ENCODE data around the gene STXBP6.
"Not testable (repeated sequence)": the region's sequence is repeated elsewhere in the genome, so short reads cannot be mapped to it uniquely, and the experiment has no call there.

Gene STXBP6

GRCh38 chr14:24952851-24953666 lies 96.9 kb downstream of the STXBP6 start:
- DNase-seq: no peak

- DNase-seq: no peak
Observed at GRCh38 chr14:24948261-24948847, 101.6 kb downstream of the STXBP6 start.

GRCh38 chr14:24947131-24947530 lies 102.8 kb downstream of the STXBP6 start:
- no peak for DNase-seq

GRCh38 chr14:24944800-24945199 lies 105.1 kb downstream of the STXBP6 start:
- DNase-seq: no peak

- no peak for DNase-seq
Observed at GRCh38 chr14:24943024-24943423, 106.9 kb downstream of the STXBP6 start.

GRCh38 chr14:24941719-24942118 lies 108.2 kb downstream of the STXBP6 start:
- no peak for DNase-seq

DNA sequence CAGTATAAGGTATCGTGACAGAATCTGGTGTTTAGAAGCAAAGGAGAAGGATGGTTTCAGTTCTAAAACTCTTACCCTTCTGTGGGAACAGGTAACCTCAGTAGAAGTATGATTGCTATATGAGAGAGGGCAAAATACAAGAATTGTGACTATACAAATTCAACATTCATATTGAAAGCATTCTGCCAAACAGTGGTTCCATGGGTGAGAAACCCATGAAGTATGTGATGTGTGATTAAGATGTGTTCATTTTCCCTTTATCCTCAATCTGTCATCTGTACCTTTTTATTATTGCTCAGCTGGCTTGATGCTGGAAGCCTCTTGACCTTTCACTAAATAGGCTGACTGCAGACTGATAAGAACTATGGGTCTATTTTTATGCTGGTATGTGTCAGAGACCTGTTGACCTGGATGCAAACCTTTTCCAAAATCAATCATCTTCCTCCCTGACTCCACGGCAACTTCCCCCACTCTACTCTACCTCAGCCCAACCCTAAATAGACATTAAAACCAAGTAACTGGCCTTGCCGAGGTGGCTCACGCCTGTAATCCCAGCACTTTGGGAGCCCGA lies 109.6 kb downstream of the STXBP6 start:
- DNase-seq: no peak

- no peak for DNase-seq
Observed at GRCh38 chr14:24938593-24938992, 111.4 kb downstream of the STXBP6 start.

- no peak for DNase-seq
Observed at GRCh38 chr14:24937300-24937699, 112.6 kb downstream of the STXBP6 start.

DNA sequence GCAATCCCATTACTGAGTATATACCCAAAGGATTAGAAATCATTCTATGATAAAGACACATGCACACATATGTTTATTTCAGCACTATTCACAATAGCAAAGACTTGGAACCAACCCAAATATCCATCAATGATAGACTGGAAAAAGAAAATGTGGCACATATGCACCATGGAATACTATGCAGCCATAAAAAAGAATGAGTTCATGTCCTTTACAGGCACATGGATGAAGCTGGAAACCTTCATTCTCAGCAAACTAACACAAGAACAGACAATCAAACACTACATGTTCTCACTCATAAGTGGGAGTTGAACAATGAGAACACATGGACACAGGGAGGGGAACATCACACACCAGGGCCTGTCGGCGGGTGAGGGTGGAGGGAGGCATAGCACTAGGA lies 113.2 kb downstream of the STXBP6 start:
- not testable (repeated sequence) for DNase-seq

DNA sequence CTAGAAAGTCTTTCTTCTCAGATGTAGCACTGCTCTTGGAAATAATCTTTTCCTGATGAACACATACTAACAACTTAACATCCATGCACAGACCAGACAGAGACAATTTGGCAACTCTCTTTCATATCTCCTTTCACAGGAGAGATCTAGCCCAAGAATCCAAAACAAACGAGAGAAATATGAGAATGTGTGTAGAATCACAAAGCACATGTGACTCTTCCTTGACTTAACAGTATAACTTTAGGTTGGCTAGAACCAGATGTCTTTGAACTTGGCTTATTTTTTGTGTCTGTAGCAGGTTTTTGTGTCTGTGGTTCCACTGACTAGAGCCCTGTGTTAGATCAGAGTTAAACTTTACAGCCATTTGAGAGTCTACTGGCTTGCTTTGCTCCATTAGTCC lies 114.2 kb downstream of the STXBP6 start:
- no peak for DNase-seq

GRCh38 chr14:24928386-24928900 lies 121.5 kb downstream of the STXBP6 start:
- no peak for DNase-seq

DNA sequence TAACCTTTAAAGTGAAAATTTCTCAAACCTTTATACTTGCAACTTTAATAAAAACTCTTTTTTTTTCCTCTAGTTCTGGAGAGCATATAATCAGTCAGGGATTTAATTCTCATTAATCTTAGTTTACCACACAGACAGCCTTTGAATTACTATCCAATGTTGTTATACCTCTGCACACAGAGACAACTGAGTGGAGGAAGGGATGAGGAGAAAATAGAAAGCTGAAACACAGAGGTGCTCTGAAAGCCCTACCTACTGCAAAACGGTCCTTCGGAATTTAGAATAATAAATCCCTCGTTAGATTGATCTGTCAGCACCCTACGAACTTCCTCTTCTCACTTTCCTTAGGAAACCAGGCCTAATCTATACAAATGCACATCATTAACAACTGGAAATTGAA lies 122.1 kb downstream of the STXBP6 start:
- DNase-seq: no peak

DNA sequence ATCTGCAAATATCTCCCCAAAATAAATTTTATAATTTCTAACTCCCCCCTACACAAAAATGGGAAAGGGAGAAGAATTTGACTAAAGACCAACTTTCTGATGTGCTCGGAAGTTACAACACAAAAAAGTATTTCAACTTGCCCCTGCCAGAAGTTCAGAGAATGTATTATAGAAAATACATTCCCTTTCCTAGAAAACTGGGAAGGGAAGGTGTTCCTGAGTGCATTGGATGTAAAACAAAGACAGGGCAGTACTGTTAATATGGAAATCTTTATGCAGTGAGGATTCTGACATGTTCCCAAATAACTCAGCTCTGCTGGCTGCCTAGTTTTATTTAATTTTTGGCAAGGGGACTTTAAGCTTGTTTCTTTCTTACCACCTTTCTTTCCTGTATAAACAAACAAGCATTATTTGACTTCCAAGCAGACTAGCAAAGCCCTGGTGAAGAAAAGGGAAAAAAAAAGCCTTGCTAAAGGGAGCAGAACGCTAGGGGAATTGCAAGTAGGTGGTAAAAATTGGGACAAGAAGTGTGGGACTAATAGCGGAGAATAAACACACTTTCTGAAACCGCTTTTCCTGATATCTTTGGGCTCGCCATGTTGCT lies 124.1 kb downstream of the STXBP6 start:
- no peak for DNase-seq

GRCh38 chr14:24924544-24924943 lies 125.4 kb downstream of the STXBP6 start:
- no peak for DNase-seq

DNA sequence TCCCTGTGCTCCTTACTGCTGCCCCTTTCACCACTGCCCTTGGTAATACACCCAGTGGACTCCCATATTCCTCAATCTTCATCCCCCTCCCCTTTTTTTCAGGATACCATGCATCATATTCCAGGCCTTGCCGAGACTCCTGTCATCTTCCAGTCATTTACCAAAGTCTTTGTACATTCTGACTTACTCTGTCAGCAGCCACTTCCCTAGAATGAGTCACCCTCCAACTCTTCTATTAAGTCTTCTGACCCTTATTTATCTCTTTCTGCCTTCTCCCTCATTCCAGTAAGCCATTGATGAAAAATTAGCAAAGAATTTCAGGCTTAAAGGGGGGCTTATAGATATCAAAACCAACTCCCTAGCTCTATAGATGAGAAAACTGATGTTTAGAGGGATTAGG lies 128.0 kb downstream of the STXBP6 start:
- no peak for DNase-seq

DNA sequence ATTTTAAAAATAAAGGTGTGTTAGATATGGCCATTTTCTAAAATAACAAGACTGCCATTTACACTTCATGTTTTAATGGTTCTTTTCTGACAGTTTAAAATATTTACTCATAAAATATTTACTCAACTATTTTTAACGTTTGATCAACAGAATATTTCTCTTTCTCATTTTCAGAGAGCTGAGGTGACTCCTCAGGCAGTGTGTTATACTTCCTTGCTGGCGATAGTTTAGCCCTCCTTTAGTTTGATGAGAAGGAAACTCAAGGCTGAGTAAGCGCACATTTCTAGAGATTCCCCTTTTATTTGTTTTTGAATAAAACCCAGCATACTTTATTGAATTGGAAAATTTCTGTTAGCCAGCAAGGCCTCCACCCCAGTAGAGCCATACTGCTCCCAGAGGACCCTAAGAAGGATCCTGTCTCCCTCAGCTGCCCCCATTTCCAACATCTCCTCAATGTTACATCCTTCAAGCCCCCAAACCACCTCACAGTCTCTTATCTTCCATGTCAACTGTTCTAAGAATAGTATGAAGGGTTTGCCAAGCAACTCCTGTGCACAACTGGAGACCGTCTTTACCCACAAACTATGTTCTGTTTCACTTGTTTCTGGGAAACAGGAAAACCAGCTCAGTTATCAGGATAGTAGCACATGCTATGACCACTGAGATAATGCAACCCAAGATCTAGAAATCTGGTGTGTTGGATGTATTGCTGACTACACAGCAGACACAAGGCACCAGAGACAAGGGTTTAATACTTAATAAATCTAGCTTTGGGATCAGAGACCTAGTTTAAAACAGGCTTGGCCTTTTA lies 129.5 kb downstream of the STXBP6 start:
- no peak for DNase-seq

GRCh38 chr14:24918822-24919221 lies 131.1 kb downstream of the STXBP6 start:
- no peak for DNase-seq

DNA sequence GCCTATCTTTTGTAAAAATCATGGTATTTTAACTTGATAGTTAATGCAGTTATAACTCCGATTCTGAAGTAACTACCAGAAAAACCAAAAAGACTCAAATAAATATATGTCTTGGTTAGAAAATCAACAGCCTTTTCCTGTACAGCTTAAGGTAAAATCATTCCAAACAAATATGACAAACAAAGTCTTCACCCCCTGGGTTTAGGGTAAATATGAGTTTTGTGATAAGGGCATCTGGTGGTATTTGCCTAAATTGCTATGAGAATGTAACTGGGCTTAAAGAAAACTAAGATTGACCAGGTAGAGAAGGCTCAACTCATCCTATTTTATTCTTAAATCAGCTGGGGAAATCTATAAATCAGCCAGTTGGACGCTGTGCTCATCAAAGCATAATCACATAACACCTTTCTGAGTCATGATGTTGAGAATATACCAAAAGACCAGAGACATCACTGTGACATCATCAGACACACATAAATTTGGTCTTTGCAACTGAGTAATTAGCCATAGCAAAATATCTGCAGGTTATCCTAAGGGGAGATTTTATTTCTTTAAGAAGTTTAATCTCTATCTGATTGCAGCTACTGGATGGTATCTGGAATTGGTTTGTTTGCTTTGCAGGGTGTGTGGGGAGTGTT lies 133.9 kb downstream of the STXBP6 start:
- no peak for DNase-seq

- no peak for DNase-seq
Observed at GRCh38 chr14:24915403-24915921, 134.5 kb downstream of the STXBP6 start.

DNA sequence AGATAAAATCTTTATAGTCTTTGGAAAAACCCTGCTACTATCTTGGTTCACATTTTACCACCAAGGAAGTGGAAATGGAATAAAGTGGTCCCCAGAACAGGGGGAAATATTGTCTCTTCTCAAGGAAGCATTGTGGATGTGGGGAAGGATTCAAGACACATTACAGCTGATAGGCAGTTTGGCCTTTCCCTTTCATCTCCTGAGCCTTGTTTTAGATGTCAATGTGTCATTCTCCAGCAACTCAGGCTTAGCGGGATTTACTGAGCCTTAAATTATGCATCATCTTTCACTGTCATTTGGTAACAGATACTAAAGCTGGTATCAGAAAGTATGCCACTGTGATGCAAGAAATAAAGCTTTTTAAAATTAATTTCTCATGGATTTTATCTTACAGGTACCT lies 136.2 kb downstream of the STXBP6 start:
- DNase-seq: no peak

DNA sequence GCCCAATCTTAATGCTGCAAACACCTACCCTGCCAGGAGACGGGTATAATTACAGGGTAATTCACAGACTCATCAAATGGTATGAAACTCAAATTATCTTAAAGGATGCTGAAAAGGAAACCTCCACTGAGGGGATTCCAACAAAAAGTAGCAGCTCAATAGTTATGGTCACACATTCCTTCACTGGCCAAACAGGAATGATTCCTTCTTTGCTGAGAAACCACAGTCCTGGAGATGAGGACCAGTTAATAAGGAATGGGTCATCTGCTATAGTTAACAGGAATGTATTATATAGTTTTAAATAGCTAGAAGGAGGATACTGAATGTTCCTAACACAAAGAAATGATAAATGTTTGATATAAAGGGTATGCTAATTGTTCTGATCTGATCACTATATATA lies 136.9 kb downstream of the STXBP6 start:
- DNase-seq: no peak

All from left hindlimb (tissue), 1 donor.